CD4-positive, alpha-beta T cell treated with Interleukin-10 for 1 hour (primary cell): ENCODE data around the gene MMP11.

Experiments used
- DNase-seq: peaks from one replicate; pipeline ENCODE4 v3.0.0-alpha.2; 2020

The MMP11 gene

GRCh38 chr22:23762842-23763578, 9.6 kb upstream of the MMP11 start, which contains the start of gene C22orf15:
C22orf15 (plus strand) TSS chr22:23762990; CDS start chr22:23763307, 317 bp downstream.
- peak; percentile 22 for DNase-seq

DNA sequence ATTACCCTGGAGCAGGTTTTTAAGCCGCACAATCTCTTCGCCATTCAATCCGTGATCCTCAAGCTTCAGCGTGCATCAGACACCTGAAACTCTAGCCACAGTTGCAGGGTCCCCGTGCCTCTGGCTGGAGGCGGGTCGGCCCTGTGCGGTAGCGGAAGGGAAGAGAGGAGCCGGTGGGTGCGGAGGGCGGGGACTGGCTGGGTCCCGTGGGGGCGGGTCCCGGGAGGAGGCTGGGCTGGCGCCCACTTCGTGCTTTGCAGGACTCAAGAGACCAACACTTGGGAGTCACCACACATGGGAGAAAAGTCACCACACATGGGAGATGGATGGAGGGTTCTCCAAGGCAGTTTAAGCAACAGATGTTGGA, 9.1 kb upstream of the MMP11 start:
- peak; percentile 52 for DNase-seq

GRCh38 chr22:23763954-23764353, 8.7 kb upstream of the MMP11 start:
- no peak for DNase-seq

GRCh38 chr22:23764899-23765881, 7.5 kb upstream of the MMP11 start:
- no peak for DNase-seq

DNA sequence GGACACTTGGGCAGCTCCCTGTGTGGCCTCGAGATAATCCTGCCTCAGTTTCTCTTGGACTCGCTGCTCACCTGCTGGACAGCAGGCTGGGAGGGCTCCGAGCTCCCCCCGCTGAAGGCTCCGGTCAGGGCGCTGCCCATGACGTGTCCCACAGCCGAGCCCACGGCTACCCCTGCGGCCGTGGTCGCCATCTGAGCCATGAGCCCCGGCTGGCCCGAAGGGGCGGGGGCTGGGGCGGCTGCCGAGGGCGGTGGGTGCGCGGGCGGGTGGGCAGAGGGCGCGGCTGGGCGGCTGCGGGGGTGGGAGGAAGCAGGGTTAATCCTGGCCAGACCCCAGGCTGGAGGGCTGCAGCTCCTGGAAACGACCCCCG, 5.4 kb upstream of the MMP11 start:
- DNase-seq = no peak

DNA sequence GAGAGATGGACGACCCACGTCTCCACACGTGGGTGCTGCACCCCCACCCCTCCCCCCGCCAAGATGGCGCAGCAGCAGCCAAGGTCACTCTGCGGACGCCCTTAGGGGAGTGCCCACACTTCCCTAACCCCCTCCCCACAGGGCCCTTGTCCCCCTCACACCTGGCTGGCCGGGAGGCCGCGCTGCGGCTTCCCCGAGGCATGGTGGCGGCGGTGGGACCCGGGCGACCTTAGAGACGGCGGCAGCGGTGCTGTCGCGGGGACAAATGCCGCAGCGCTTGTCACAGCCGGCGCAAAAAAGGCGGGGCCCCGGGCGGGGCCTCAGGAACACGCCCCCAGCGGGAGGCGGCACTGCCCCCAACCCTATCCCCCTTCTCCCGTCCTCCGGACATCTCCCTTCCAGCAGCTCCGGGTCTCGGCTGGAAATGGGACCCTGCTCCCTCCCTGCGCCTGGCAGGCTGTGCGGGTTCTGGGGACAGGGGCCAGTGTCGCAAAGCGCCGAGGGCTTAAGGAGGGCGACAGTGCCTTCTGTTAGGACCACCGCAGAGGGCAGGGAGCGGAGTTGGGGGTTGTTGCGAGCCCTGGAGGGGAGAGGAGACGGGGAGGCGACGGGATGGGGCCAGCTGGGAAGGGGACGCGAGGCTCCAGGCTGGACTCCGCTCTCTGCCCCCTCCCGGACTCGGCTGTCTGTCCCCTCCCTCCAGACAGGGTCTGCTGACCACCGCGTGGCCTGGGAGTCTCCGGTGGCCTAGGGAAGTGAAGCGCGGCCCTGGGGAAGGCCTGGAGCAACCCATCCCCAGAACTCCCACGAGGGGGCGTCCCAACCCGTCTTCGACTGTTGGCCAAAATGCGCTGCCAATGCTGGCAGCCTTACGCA, 4.7 kb upstream of the MMP11 start, which contains the start of gene CHCHD10:
TSS of gene CHCHD10 (minus strand) at position 300 of the 876 bp plus-strand sequence. CDS start at position 202, 98 bp downstream.
- peak; percentile 76 for DNase-seq

DNA sequence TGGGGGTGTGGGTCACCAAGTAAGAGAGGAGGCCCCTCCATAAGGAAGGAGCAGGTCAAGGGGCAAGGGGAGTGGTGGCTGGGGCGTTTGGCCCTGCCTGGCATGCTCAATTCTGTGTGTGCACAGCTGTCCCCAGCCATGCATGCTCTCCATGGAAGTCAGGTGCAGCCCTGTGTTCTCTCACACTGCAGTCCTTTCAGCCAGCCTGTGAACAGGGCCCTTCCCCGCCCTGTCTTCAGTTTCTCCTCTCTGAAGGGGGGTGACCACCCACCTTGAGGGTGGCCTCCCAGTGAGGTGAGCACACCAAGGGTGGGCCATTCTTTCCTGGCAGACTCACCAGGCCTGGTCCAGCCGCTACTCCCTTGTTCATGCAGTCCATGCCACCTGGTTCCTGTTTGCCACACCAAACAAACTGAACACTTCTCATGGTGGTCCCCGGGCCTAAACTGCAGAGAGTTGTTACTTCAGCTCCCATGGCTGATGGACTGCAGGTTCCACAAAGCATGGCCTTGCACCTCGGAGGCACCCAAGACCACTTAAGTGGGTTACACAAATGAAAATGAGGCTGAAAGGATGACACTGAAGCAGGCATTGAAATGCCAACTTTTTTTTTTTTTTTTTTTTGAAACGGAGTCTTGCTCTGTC, 3.2 kb upstream of the MMP11 start:
- no peak for DNase-seq

- no peak for DNase-seq
Measured at GRCh38 chr22:23772315-23772648, 367 bp upstream of the MMP11 start.

- DNase-seq = no peak
Measured at GRCh38 chr22:23773483-23774113, 949 bp downstream of the MMP11 start.

GRCh38 chr22:23774114-23774921, 1.7 kb downstream of the MMP11 start:
- no peak for DNase-seq

DNA sequence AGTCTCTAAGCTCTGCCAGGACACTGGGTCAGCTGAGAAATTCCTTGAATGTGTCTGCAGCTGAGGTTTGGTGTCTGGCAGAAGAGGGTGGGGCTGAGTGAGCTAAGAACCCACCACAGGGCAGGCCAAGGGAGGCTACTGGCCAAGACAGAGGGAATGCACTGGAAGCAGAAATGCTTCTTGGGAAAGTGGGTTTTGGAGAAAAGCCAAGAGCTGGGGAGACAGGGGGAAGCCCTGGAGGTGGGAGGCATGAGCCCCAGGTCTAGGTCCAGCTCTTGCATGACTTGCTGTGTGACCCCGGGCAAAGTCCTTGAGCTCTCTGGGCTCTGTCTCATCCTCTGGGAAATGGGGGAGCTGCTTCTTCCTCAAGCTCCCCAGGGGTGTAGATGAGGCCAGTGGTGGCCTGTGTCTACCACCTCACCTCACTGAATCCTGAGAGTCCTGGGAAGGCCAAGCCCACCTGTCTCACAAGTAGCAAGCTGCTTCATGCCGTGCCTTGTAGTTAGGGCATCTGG, 2.3 kb downstream of the MMP11 start:
- DNase-seq = no peak

DNA sequence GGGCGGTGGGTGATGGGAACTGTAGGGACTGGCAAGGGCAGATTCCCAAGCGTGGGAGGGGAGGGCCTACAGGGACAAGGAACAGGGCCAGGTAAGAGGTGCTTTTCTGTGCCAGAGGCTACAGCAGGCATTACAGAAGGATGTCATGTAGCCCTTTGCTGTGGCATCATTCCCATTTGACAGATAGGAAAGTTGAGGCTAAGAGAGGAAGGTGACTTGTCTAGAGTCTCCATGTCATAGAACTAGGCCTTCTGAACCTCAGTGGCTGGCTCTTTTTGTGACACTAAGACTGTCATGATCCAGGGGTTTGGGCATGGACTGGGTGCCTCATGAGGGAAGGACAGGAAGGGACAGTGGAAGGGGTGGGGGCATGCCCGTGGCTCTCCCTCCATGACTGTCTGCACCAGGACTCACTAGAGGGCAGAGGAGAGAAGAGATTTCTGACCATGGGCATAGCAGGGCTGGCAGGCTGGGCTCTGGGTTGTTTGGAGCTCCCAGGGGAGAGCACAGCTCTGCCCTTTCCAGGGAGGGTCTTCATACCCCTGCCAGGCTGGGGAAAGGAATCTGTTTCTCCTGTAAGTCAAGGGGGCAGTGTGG, 3.2 kb downstream of the MMP11 start:
- no peak for DNase-seq

GRCh38 chr22:23777776-23778576, 5.3 kb downstream of the MMP11 start:
- DNase-seq = no peak

- DNase-seq = no peak
Measured at GRCh38 chr22:23778577-23778900, 5.9 kb downstream of the MMP11 start.

DNA sequence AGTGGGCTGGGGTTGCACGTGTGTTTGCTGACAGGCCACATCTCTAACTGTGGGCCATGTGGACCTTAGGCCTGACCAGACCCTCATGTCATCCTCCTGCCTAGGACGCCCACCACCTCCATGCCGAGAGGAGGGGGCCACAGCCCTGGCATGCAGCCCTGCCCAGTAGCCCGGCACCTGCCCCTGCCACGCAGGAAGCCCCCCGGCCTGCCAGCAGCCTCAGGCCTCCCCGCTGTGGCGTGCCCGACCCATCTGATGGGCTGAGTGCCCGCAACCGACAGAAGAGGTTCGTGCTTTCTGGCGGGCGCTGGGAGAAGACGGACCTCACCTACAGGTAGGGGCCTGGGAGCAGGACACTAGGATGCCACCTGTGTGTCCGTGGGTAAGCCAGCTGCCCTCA, 6.4 kb downstream of the MMP11 start:
- DNase-seq = no peak

GRCh38 chr22:23779731-23780130, 7.1 kb downstream of the MMP11 start:
- no peak for DNase-seq

GRCh38 chr22:23780146-23780748, 7.6 kb downstream of the MMP11 start:
- no peak for DNase-seq

GRCh38 chr22:23781065-23781464, 8.4 kb downstream of the MMP11 start:
- DNase-seq = no peak

GRCh38 chr22:23781511-23782183, 9.0 kb downstream of the MMP11 start:
- DNase-seq = no peak
